ENCODE results near the gene OVOL2. TPM values are rescaled to one million over a fixed set of nuclear protein-coding genes. Genes with fewer than 3 reads are reported as not detected.

OVOL2 gene
- total and polyA plus RNA-seq, 2 of the 4 experiments (the other 2 are of a cell fraction), result not detected

DNA sequence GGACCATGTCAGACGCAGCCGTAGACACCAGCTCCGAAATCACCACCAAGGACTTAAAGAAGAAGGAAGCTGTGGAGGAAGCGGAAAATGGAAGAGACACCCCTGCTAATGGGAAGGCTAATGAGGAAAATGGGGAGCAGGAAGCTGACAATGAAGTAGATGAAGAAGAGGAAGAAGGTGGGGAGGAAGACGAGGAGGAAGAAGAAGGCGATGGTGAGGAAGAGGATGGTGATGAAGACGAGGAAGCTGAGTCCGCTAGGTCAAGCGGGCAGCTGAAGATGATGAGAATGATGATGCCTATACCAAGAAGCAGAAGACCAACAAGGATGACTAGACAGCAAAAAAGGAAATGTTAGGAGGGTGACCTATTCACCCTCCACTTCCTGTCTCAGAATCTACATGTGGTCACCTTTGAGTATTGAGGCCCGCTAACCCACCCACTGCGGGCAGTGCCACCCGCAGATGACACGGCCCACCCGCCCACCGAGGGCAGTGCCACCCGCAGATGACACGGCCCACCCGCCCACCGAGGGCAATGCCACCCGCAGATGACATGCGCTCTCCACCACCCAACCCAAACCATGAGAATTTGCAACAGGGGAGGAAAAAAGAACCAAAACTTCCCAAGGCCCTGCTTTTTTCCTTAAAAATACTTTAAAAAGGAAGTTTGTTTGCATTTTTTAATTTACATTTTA lies 45.6 kb downstream of the OVOL2 start:
- no peaks in the 10 kb centered on the region for H4K20me1 ChIP-seq (ENCODE audit: insufficient read depth, low read length)
- no peak overlapping the region for H4K5ac ChIP-seq (ENCODE audit: low read depth, low read length)
- no peak overlapping the region for H3K4ac ChIP-seq (ENCODE audit: low read depth, low read length)
- H3K9me3 ChIP-seq (ENCODE audit: control insufficient read depth, insufficient read depth, low read length), result no peaks in the 10 kb centered on the region
- in situ Hi-C loops (cut with MboI; ENCODE audit: low sequenced_read_pairs) (no loop called here), intact Hi-C loops (cut with micrococcal nuclease) (no loop called here), dilution Hi-C loops (cut with HindIII; ENCODE audit: low sequenced_read_pairs, unreplicated experiment) (no loop called here)
- H3K4me3 ChIP-seq (ENCODE audit: insufficient read depth, low read depth, low read length), result no peak overlapping the region
- WGBS, 2 experiments (ENCODE audit: extremely low coverage in 2 of 2, insufficient read length in 1 of 2), result 100% methylated on average over 2 of the region's 21 CpGs; no CpG with 5 or more reads in 1 of the 2 experiments
- no peaks in the 10 kb centered on the region; the same call in 1 of the 2 replicates for H3K27me3 ChIP-seq (ENCODE audit: control insufficient read depth, insufficient read depth, low read length)
- no peak overlapping the region for H4K8ac ChIP-seq (ENCODE audit: low read depth in 2 of 2, low read length in 2 of 2)
- H2BK5ac ChIP-seq (ENCODE audit: low read depth, low read length, poor library complexity, severe bottlenecking), result no peak overlapping the region
- no peak overlapping the region for H3K23ac ChIP-seq (ENCODE audit: low read depth, low read length)
- no peak overlapping the region for H2BK20ac ChIP-seq (ENCODE audit: low read depth, low read length)
- H3K4me2 ChIP-seq (ENCODE audit: low read depth, low read length), result no peak overlapping the region
- H3K36me3 ChIP-seq (ENCODE audit: control insufficient read depth, insufficient read depth, low read length), result no peaks in the 10 kb centered on the region
- H2AK5ac ChIP-seq (ENCODE audit: low read depth, low read length), result no peak overlapping the region
- no peaks in the 10 kb centered on the region for H3K79me1 ChIP-seq (ENCODE audit: low read depth in 1 of 2, low read length in 2 of 2)
- no peak overlapping the region for H2BK15ac ChIP-seq (ENCODE audit: low read depth, low read length)
- BruUV-seq (replicated peaks), result no TSS peak
- H2AK9ac ChIP-seq (replicated peaks; ENCODE audit: low read depth, low read length, poor library complexity), result no peak overlapping the region
- no peak overlapping the region for H4K91ac ChIP-seq (ENCODE audit: insufficient read depth, low read depth, low read length)
- H3K14ac ChIP-seq (replicated peaks; ENCODE audit: low read depth, low read length), result no peak overlapping the region
- TF ChIP-seq, protein P1, sequence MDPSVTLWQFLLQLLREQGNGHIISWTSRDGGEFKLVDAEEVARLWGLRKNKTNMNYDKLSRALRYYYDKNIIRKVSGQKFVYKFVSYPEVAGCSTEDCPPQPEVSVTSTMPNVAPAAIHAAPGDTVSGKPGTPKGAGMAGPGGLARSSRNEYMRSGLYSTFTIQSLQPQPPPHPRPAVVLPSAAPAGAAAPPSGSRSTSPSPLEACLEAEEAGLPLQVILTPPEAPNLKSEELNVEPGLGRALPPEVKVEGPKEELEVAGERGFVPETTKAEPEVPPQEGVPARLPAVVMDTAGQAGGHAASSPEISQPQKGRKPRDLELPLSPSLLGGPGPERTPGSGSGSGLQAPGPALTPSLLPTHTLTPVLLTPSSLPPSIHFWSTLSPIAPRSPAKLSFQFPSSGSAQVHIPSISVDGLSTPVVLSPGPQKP (IDR thresholded peaks at IDR 0.05; ENCODE audit: borderline replicate concordance, low read depth, low read length), result no peak
- TF ChIP-seq MXI1 (IDR thresholded peaks at IDR 0.05; ENCODE audit: borderline replicate concordance, low read depth, low read length) (no peak), FOS (IDR thresholded peaks at IDR 0.05; ENCODE audit: low read depth, low read length) (no peak), CEBPB (IDR thresholded peaks at IDR 0.05; ENCODE audit: low read depth, low read length) (no peak), RFX5 (IDR thresholded peaks at IDR 0.05; ENCODE audit: low read depth, low read length) (no peak), RCOR1 (IDR thresholded peaks at IDR 0.05; ENCODE audit: insufficient replicate concordance, low read length) (no peak), SMC3 (IDR thresholded peaks at IDR 0.05; ENCODE audit: low read depth, low read length) (no peak), POLR2A (IDR thresholded peaks at IDR 0.05; ENCODE audit: low read depth, low read length) (no peak), BHLHE40 (IDR thresholded peaks at IDR 0.05; ENCODE audit: low read depth, low read length) (no peak), RAD21 (IDR thresholded peaks at IDR 0.05; ENCODE audit: low read length) (no peak), MAFK (IDR thresholded peaks at IDR 0.05; ENCODE audit: low read depth, low read length) (no peak), MAZ (IDR thresholded peaks at IDR 0.05; ENCODE audit: borderline replicate concordance, low read depth, low read length) (no peak), NFE2L2 (IDR thresholded peaks at IDR 0.05; ENCODE audit: low read depth, low read length) (no peak), CHD1 (IDR thresholded peaks at IDR 0.05; ENCODE audit: low read depth, low read length) (no peak)
- TF ChIP-seq, protein P2, sequence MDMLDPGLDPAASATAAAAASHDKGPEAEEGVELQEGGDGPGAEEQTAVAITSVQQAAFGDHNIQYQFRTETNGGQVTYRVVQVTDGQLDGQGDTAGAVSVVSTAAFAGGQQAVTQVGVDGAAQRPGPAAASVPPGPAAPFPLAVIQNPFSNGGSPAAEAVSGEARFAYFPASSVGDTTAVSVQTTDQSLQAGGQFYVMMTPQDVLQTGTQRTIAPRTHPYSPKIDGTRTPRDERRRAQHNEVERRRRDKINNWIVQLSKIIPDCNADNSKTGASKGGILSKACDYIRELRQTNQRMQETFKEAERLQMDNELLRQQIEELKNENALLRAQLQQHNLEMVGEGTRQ (IDR thresholded peaks at IDR 0.05; ENCODE audit: low read depth, low read length), result no peak
- TF ChIP-seq, protein P3, sequence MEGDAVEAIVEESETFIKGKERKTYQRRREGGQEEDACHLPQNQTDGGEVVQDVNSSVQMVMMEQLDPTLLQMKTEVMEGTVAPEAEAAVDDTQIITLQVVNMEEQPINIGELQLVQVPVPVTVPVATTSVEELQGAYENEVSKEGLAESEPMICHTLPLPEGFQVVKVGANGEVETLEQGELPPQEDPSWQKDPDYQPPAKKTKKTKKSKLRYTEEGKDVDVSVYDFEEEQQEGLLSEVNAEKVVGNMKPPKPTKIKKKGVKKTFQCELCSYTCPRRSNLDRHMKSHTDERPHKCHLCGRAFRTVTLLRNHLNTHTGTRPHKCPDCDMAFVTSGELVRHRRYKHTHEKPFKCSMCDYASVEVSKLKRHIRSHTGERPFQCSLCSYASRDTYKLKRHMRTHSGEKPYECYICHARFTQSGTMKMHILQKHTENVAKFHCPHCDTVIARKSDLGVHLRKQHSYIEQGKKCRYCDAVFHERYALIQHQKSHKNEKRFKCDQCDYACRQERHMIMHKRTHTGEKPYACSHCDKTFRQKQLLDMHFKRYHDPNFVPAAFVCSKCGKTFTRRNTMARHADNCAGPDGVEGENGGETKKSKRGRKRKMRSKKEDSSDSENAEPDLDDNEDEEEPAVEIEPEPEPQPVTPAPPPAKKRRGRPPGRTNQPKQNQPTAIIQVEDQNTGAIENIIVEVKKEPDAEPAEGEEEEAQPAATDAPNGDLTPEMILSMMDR (conservative IDR thresholded peaks at IDR 0.05; ENCODE audit: low read depth, low read length), result no peak
- ChIA-PET CTCF (no interaction called here), POLR2A (ENCODE audit: unreplicated experiment) (no interaction called here)
- no peak overlapping the region for H3K18ac ChIP-seq (ENCODE audit: low read depth, low read length)
- DNase-seq, result no peak
- H2AFZ ChIP-seq (replicated peaks; ENCODE audit: low read length, poor library complexity), result no peak overlapping the region
- ATAC-seq (ENCODE audit: low read depth), result no peak
- peaks cover 6% of the 10 kb centered on the region; the same call in 1 of the 2 replicates for H3K4me1 ChIP-seq (ENCODE audit: control insufficient read depth, insufficient read depth, low read length)
- H3K9me1 ChIP-seq (ENCODE audit: insufficient read depth, low read length), result peaks cover 4% of the 10 kb centered on the region; the same call in 1 of the 2 replicates
- H2BK120ac ChIP-seq (ENCODE audit: low read depth, low read length), result no peak overlapping the region
- no peak overlapping the region for H3K9ac ChIP-seq (ENCODE audit: low read depth, low read length)
- H3K56ac ChIP-seq (ENCODE audit: extremely low read depth, insufficient read depth, low read length), result no peak overlapping the region
- H3K27ac ChIP-seq (ENCODE audit: insufficient read depth, low read length), result no peak overlapping the region

All from IMR-90 (cell line).